ENCODE data around the gene DCDC2.

DCDC2 gene

GRCh38 chr6:24394780-24395437 is 37.0 kb upstream of the DCDC2 start:
- DNase-seq (ENCODE audit: low spot score), result no peak
- no peak overlapping the region for H3K4me2 ChIP-seq (ENCODE audit: insufficient read depth, low read length, poor library complexity, severe bottlenecking)
- no peak overlapping the region for H2BK120ac ChIP-seq (ENCODE audit: low read depth, low read length)
- no peak overlapping the region for H2BK12ac ChIP-seq (ENCODE audit: low read length)
- no peak overlapping the region for H3K18ac ChIP-seq (ENCODE audit: low read length)
- H4K91ac ChIP-seq (ENCODE audit: low read depth, low read length, poor library complexity), result no peak overlapping the region
- H2AFZ ChIP-seq (ENCODE audit: low read length), result no peak overlapping the region
- WGBS, 2 donors (ENCODE audit: extremely low coverage in 2 of 2, insufficient read length in 2 of 2, insufficient replicate concordance in 1 of 2), result no CpG with 5 or more reads among the region's 4 CpGs
- no peak overlapping the region for H3K9ac ChIP-seq (ENCODE audit: low read depth, low read length, poor library complexity)
- no peak overlapping the region for H3K14ac ChIP-seq (ENCODE audit: low read length)
- H3K4ac ChIP-seq (ENCODE audit: low read length), result no peak overlapping the region
- H3K4me3 ChIP-seq (ENCODE audit: low read length in 2 of 2), result no peak overlapping the region
- peaks cover 4 to 11% of the 10 kb centered on the region in 2 donors for H3K9me3 ChIP-seq (replicated peaks in 1 of 2; ENCODE audit: control insufficient read depth in 2 of 2, insufficient read depth in 1 of 2, low read depth in 1 of 2, low read length in 2 of 2)
- H3K27ac ChIP-seq (replicated peaks; ENCODE audit: low read length), result no peak overlapping the region
- H3K36me3 ChIP-seq (replicated peaks in 1 of 2; ENCODE audit: control insufficient read depth in 2 of 2, insufficient read depth in 2 of 2, low read length in 2 of 2), result no peaks in the 10 kb centered on the region
- H3K23ac ChIP-seq (ENCODE audit: low read depth, low read length, poor library complexity), result no peak overlapping the region
- H2BK5ac ChIP-seq (ENCODE audit: low read length), result no peak overlapping the region
- no peaks in the 10 kb centered on the region for H3K4me1 ChIP-seq (ENCODE audit: control insufficient read depth in 2 of 2, insufficient read depth in 1 of 2, low read depth in 1 of 2, low read length in 2 of 2)
- no peak overlapping the region for H4K8ac ChIP-seq (ENCODE audit: low read depth, low read length)
- H2AK5ac ChIP-seq (ENCODE audit: low read depth, low read length), result no peak overlapping the region
- peaks cover 0 to 5% (median 0%) of the 10 kb centered on the region in 3 experiments for H3K27me3 ChIP-seq (ENCODE audit: control insufficient read depth in 3 of 3, insufficient read depth in 3 of 3, low read depth in 1 of 3, low read length in 3 of 3)
- H3K79me1 ChIP-seq (ENCODE audit: low read depth, low read length), result no peaks in the 10 kb centered on the region
- no peak overlapping the region for H2BK15ac ChIP-seq (ENCODE audit: low read length)

DNA sequence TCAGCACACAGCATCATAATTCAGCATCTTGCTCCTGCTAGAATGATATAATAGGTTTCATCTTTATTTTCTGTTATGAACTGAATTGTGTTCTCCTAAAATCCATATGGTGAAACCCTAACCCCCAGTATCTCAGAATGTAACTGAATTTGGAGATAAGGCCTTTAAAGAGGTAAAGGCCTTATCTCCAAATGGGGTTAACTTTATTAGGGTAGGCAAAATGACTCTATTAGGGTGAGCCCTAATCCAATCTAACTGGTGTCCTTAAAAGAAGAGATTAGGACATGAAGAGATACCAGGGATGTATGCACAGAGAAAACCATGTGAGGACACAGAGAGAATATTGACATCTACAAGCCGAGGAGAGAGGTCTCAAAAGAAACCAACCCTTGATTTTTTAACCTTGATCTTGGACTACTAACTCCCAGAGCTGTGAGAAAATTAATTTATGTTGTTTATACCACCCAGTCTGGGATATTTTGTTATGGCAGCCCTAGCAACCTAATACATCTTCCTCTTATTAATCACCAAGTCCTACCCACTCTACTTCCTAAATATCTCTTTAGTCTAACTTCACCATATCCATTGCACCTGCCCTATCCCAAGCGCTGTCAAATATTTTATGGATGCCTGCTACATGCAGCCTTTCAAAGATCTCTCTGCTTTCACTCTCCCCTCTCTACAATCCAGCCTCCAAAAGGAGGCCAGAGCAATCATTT is 36.4 kb upstream of the DCDC2 start:
- Histone ChIP-seq H3K4me1 (ENCODE audit: control insufficient read depth in 2 of 2, insufficient read depth in 1 of 2, low read depth in 1 of 2, low read length in 2 of 2) (no peaks in the 10 kb centered on the region), H3K4me3 (ENCODE audit: low read length in 2 of 2) (no peak overlapping the region), H2BK15ac (ENCODE audit: low read length) (no peak overlapping the region), H2AK5ac (ENCODE audit: low read depth, low read length) (no peak overlapping the region), H4K91ac (ENCODE audit: low read depth, low read length, poor library complexity) (no peak overlapping the region), H3K79me1 (ENCODE audit: low read depth, low read length) (no peaks in the 10 kb centered on the region), H2AFZ (ENCODE audit: low read length) (no peak overlapping the region), H3K9ac (ENCODE audit: low read depth, low read length, poor library complexity) (no peak overlapping the region), H3K23ac (ENCODE audit: low read depth, low read length, poor library complexity) (no peak overlapping the region), H4K8ac (ENCODE audit: low read depth, low read length) (no peak overlapping the region), H3K36me3 (replicated peaks in 1 of 2; ENCODE audit: control insufficient read depth in 2 of 2, insufficient read depth in 2 of 2, low read length in 2 of 2) (no peaks in the 10 kb centered on the region), H2BK12ac (ENCODE audit: low read length) (no peak overlapping the region), H3K4me2 (ENCODE audit: insufficient read depth, low read length, poor library complexity, severe bottlenecking) (no peak overlapping the region), H3K4ac (ENCODE audit: low read length) (no peak overlapping the region), H2BK5ac (ENCODE audit: low read length) (no peak overlapping the region), H3K14ac (ENCODE audit: low read length) (no peak overlapping the region), H2BK120ac (ENCODE audit: low read depth, low read length) (no peak overlapping the region), H3K18ac (ENCODE audit: low read length) (no peak overlapping the region), H3K27me3 (ENCODE audit: control insufficient read depth in 3 of 3, insufficient read depth in 3 of 3, low read depth in 1 of 3, low read length in 3 of 3) (peaks cover 0 to 5% (median 0%) of the 10 kb centered on the region in 3 experiments), H3K9me3 (replicated peaks in 1 of 2; ENCODE audit: control insufficient read depth in 2 of 2, insufficient read depth in 1 of 2, low read depth in 1 of 2, low read length in 2 of 2) (peaks cover 4 to 11% of the 10 kb centered on the region in 2 donors), H3K27ac (replicated peaks; ENCODE audit: low read length) (no peak overlapping the region)
- WGBS, 2 donors (ENCODE audit: extremely low coverage in 2 of 2, insufficient read length in 2 of 2, insufficient replicate concordance in 1 of 2), result no CpG with 5 or more reads among the region's 2 CpGs
- DNase-seq (ENCODE audit: low spot score), result no peak

- Histone ChIP-seq H3K14ac (ENCODE audit: low read length) (no peak overlapping the region), H2BK120ac (ENCODE audit: low read depth, low read length) (no peak overlapping the region), H3K36me3 (replicated peaks in 1 of 2; ENCODE audit: control insufficient read depth in 2 of 2, insufficient read depth in 2 of 2, low read length in 2 of 2) (no peaks in the 10 kb centered on the region), H3K23ac (ENCODE audit: low read depth, low read length, poor library complexity) (no peak overlapping the region), H3K4ac (ENCODE audit: low read length) (no peak overlapping the region), H2BK12ac (ENCODE audit: low read length) (no peak overlapping the region), H3K18ac (ENCODE audit: low read length) (no peak overlapping the region), H3K79me1 (ENCODE audit: low read depth, low read length) (no peaks in the 10 kb centered on the region), H3K27me3 (ENCODE audit: control insufficient read depth in 3 of 3, insufficient read depth in 3 of 3, low read depth in 1 of 3, low read length in 3 of 3) (peaks cover 0 to 5% (median 0%) of the 10 kb centered on the region in 3 experiments), H3K4me3 (ENCODE audit: low read length in 2 of 2) (no peak overlapping the region), H4K91ac (ENCODE audit: low read depth, low read length, poor library complexity) (no peak overlapping the region), H3K9me3 (replicated peaks in 1 of 2; ENCODE audit: control insufficient read depth in 2 of 2, insufficient read depth in 1 of 2, low read depth in 1 of 2, low read length in 2 of 2) (peaks cover 4 to 6% of the 10 kb centered on the region in 2 donors), H3K9ac (ENCODE audit: low read depth, low read length, poor library complexity) (no peak overlapping the region), H3K4me1 (ENCODE audit: control insufficient read depth in 2 of 2, insufficient read depth in 1 of 2, low read depth in 1 of 2, low read length in 2 of 2) (no peaks in the 10 kb centered on the region), H4K8ac (ENCODE audit: low read depth, low read length) (no peak overlapping the region), H2AK5ac (ENCODE audit: low read depth, low read length) (no peak overlapping the region), H3K27ac (replicated peaks; ENCODE audit: low read length) (no peak overlapping the region), H3K4me2 (ENCODE audit: insufficient read depth, low read length, poor library complexity, severe bottlenecking) (no peak overlapping the region), H2AFZ (ENCODE audit: low read length) (no peak overlapping the region), H2BK15ac (ENCODE audit: low read length) (no peak overlapping the region), H2BK5ac (ENCODE audit: low read length) (no peak overlapping the region)
- DNase-seq (ENCODE audit: low spot score), result no peak
- WGBS, 2 donors (ENCODE audit: extremely low coverage in 2 of 2, insufficient read length in 2 of 2, insufficient replicate concordance in 1 of 2), result no CpG with 5 or more reads among the region's 2 CpGs
Observed at GRCh38 chr6:24391756-24392405, 34.0 kb upstream of the DCDC2 start.

- no peak overlapping the region for H3K18ac ChIP-seq (ENCODE audit: low read length)
- no peak for DNase-seq (ENCODE audit: low spot score)
- H2BK15ac ChIP-seq (ENCODE audit: low read length), result no peak overlapping the region
- no peak overlapping the region for H2BK120ac ChIP-seq (ENCODE audit: low read depth, low read length)
- H3K36me3 ChIP-seq (replicated peaks in 1 of 2; ENCODE audit: control insufficient read depth in 2 of 2, insufficient read depth in 2 of 2, low read length in 2 of 2), result no peaks in the 10 kb centered on the region
- no peak overlapping the region for H2AK5ac ChIP-seq (ENCODE audit: low read depth, low read length)
- H3K4me1 ChIP-seq (ENCODE audit: control insufficient read depth in 2 of 2, insufficient read depth in 1 of 2, low read depth in 1 of 2, low read length in 2 of 2), result no peaks in the 10 kb centered on the region
- no peak overlapping the region for H3K4me3 ChIP-seq (ENCODE audit: low read length in 2 of 2)
- no peak overlapping the region for H4K8ac ChIP-seq (ENCODE audit: low read depth, low read length)
- H2BK5ac ChIP-seq (ENCODE audit: low read length), result no peak overlapping the region
- H3K9me3 ChIP-seq (replicated peaks in 1 of 2; ENCODE audit: control insufficient read depth in 2 of 2, insufficient read depth in 1 of 2, low read depth in 1 of 2, low read length in 2 of 2), result no peaks in the 10 kb centered on the region
- no peak overlapping the region for H2AFZ ChIP-seq (ENCODE audit: low read length)
- no peak overlapping the region for H2BK12ac ChIP-seq (ENCODE audit: low read length)
- no peak overlapping the region for H3K9ac ChIP-seq (ENCODE audit: low read depth, low read length, poor library complexity)
- H3K27ac ChIP-seq (replicated peaks; ENCODE audit: low read length), result no peak overlapping the region
- no peak overlapping the region for H3K4ac ChIP-seq (ENCODE audit: low read length)
- no peak overlapping the region for H4K91ac ChIP-seq (ENCODE audit: low read depth, low read length, poor library complexity)
- no peaks in the 10 kb centered on the region for H3K79me1 ChIP-seq (ENCODE audit: low read depth, low read length)
- H3K14ac ChIP-seq (ENCODE audit: low read length), result no peak overlapping the region
- peaks cover 0 to 3% (median 0%) of the 10 kb centered on the region in 3 experiments for H3K27me3 ChIP-seq (ENCODE audit: control insufficient read depth in 3 of 3, insufficient read depth in 3 of 3, low read depth in 1 of 3, low read length in 3 of 3)
- no peak overlapping the region for H3K23ac ChIP-seq (ENCODE audit: low read depth, low read length, poor library complexity)
- no peak overlapping the region for H3K4me2 ChIP-seq (ENCODE audit: insufficient read depth, low read length, poor library complexity, severe bottlenecking)
- no CpG with 5 or more reads among the region's 2 CpGs for WGBS, 2 donors (ENCODE audit: extremely low coverage in 2 of 2, insufficient read length in 2 of 2, insufficient replicate concordance in 1 of 2)
Observed at GRCh38 chr6:24391208-24391607, 33.3 kb upstream of the DCDC2 start.
